GM21423 (cell line): Measurements from ENCODE around the gene PSMA6.

Experiments used
- ATAC-seq: cut with Tn5 transposase; IDR thresholded peaks from one replicate; pipeline ENCODE4 v1.9.1; 2021; ENCODE audit warnings: mild to moderate bottlenecking, moderate library complexity; ENCODE audit not compliant: unreplicated experiment

Gene PSMA6

DNA sequence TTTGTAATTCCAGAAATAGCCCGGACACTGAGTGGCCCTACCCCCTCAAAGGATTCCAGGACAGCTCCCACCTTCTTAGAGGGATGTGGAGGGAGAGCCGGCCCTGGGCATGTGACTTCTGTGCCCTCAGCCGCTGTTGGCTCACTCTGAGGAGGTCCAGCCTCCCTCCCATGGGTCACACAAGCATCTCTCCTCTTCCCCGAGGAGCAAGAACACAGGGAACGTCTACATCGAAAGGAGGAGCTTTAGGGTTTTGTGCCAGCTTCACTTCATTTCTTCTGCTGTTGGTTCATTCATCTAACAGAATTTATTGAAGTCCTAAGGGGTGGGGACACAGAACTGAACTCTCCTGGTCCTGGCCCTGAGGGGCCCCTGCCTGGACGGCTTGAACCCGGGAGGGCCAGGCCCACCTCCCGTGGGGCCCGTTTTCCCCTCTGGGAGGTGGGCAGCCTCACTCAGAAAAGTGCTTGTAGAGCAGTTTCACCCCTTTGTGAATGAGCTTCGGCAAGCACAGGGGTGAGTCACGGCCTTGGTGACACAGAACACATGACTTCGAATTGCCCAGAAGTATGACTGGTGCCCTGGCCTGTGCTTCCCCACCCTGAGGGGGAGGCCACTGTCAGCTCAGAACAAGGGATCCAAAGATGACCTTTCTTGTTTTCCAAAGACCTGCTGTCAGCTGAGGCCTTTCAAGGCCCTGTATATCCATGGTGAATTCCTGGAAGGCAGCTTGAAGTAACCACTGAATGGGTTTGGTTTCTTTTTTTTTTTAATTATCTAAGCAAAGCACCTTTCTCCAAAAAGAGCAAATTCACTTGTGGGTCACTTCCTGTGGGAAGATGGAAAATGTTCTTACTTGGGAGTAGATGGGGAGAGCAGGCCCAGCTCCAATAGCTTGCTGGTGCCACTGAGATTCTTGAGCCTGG is 73.2 kb downstream of the PSMA6 start:
- ATAC-seq = peak; percentile 45

GRCh38 chr14:35366056-35366451 is 73.9 kb downstream of the PSMA6 start:
- ATAC-seq = no peak

DNA sequence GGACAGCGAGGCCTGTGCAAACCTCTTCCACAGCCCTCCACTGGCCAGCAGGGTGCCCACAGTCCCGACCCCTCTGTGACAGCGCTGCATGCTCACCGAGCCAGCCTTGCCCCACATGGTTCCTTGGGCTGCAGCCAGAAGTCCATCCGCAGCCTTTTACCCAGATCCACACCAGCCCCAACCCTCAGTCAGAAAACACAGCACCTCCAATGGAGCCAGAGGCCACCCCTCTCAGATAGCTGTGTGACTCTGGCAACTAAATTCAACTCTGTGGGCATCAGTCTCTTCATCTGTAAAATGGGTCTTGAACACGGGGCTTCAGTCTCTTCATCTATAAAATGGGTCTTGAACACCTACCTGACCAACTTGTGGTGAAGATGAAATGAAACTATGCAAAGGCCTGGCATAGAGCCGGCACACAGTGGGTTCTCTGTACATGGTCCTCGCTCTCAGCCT is 74.4 kb downstream of the PSMA6 start:
- ATAC-seq = no peak

- ATAC-seq = no peak
Measured at GRCh38 chr14:35367056-35367372, 74.8 kb downstream of the PSMA6 start.
